ENCODE measurements around the gene PODNL1. TPM values are rescaled to one million over a fixed set of nuclear protein-coding genes. Genes with fewer than 3 reads are reported as not detected.

PODNL1 gene
- total and polyA plus RNA-seq, 2 of the 13 experiments (the other 11 are each of a cell fraction or from before 2014, with no cell fraction given): 0.18 TPM; not detected in 1

- TF ChIP-seq PHF20 (CRISPR knock-in tag; IDR thresholded peaks at IDR 0.05) (peak; percentile 83), BCL3 (CRISPR knock-in tag; IDR thresholded peaks at IDR 0.05) (peak; percentile 97), NR1H2 (CRISPR knock-in tag; IDR thresholded peaks at IDR 0.05; ENCODE audit: borderline replicate concordance, low read depth) (no peak), ZSCAN12 (CRISPR knock-in tag; IDR thresholded peaks at IDR 0.05) (no peak), ZNF788 (CRISPR knock-in tag; IDR thresholded peaks at IDR 0.05; ENCODE audit: borderline replicate concordance) (peak; percentile 97), SRF (IDR thresholded peaks at IDR 0.05; ENCODE audit: low read depth, low read length) (no peak), ZNF512 (CRISPR knock-in tag; IDR thresholded peaks at IDR 0.05) (peak; percentile 48; the same call in 1 of the 2 replicates), MED8 (CRISPR knock-in tag; IDR thresholded peaks at IDR 0.05; ENCODE audit: insufficient replicate concordance) (peak; percentile 21), ZNF564 (CRISPR knock-in tag; IDR thresholded peaks at IDR 0.05) (peak; percentile 85), HMGA1 (CRISPR knock-in tag; conservative IDR thresholded peaks at IDR 0.05) (no peak), ZNF260 (CRISPR knock-in tag; IDR thresholded peaks at IDR 0.05; ENCODE audit: borderline replicate concordance, low read depth) (no peak), PHB2 (IDR thresholded peaks at IDR 0.05; ENCODE audit: partially characterized antibody) (no peak), TBP (CRISPR knock-in tag; IDR thresholded peaks at IDR 0.05) (no peak), HINFP (CRISPR knock-in tag; IDR thresholded peaks at IDR 0.05; ENCODE audit: low read depth) (peak; percentile 48; the same call in 1 of the 2 replicates), KLF16 (CRISPR knock-in tag; IDR thresholded peaks at IDR 0.05) (peak in 1 of 2 experiments; percentile 72; a peak in 2 of 4 replicates), ZFY (CRISPR knock-in tag; IDR thresholded peaks at IDR 0.05) (peak; percentile 92), MBNL3 (CRISPR knock-in tag; conservative IDR thresholded peaks at IDR 0.05) (no peak), PRDM10 (CRISPR knock-in tag; IDR thresholded peaks at IDR 0.05; ENCODE audit: low read depth) (no peak), ZNF343 (CRISPR knock-in tag; IDR thresholded peaks at IDR 0.05) (no peak), IRF2 (CRISPR knock-in tag; IDR thresholded peaks at IDR 0.05) (peak; percentile 58; the same call in 1 of the 2 replicates), FOSL2 (CRISPR knock-in tag; IDR thresholded peaks at IDR 0.05) (no peak), HMG20B (CRISPR knock-in tag; conservative IDR thresholded peaks at IDR 0.05) (no peak)
Observed at GRCh38 chr19:13905634-13906520, 32.3 kb downstream of the PODNL1 start, which contains the start of the genes BRME1 and CC2D1A (continued).
